ENCODE measurements around the gene ETS1.

GRCh38 chr11:128609785-128610184, 22.4 kb upstream of the ETS1 start:
- no peak for TF ChIP-seq POLR2A (IDR thresholded peaks at IDR 0.05)
- no peak for TF ChIP-seq CTCF (IDR thresholded peaks at IDR 0.05)
- no peak for TF ChIP-seq EP300 (IDR thresholded peaks at IDR 0.05)
